Right renal cortex interstitium (tissue), 3 donors: ENCODE measurements around the gene PHYHD1. TPM values are rescaled to one million over a fixed set of nuclear protein-coding genes. Genes with fewer than 3 reads are reported as not detected.
"Not testable (repeated sequence)": the region's sequence is repeated elsewhere in the genome, so short reads cannot be mapped to it uniquely, and the experiment has no call there.

Experiments
- DNase-seq, 3 donors: peaks; one replicate each; pipeline ENCODE4 v3.0.0-alpha.2; 2013; ENCODE audit warnings: low read depth in 3 of 3, low spot score in 2 of 3
- polyA plus RNA-seq, 3 donors: library from polyadenylated mRNA; unstranded; fragments of 120-200 nt; gene quantifications; one replicate each; pipeline ENCODE4 v1.2.1, GENCODE V29; 2013; ENCODE audit not compliant: insufficient read length in 3 of 3

The PHYHD1 gene
- polyA plus RNA-seq, 3 donors = 52.5 to 57.0 (median 54.4) TPM

GRCh38 chr9:128919402-128920089, 1.2 kb upstream of the PHYHD1 start:
- DNase-seq = no peak

- peak; percentile 62 to 75 (median 71) for DNase-seq
These were observed 1.3 kb downstream of the PHYHD1 start for GRCh38 chr9:128921881-128922763.

GRCh38 chr9:128923493-128923883, 2.7 kb downstream of the PHYHD1 start:
- DNase-seq = no peak

- peak in 2 of 3 donors; percentile 32 to 60 for DNase-seq
These were observed 7.1 kb downstream of the PHYHD1 start for GRCh38 chr9:128927731-128928411.

GRCh38 chr9:128928624-128929023, 7.8 kb downstream of the PHYHD1 start:
- DNase-seq = no peak

- DNase-seq = no peak
These were observed 8.8 kb downstream of the PHYHD1 start for GRCh38 chr9:128929560-128929959.

- no peak for DNase-seq
These were observed 12.9 kb downstream of the PHYHD1 start for GRCh38 chr9:128933731-128934130.

GRCh38 chr9:128936171-128936865, 15.5 kb downstream of the PHYHD1 start:
- DNase-seq = no peak

GRCh38 chr9:128937310-128938165, 16.8 kb downstream of the PHYHD1 start:
- no peak for DNase-seq

GRCh38 chr9:128940271-128940921, 19.6 kb downstream of the PHYHD1 start:
- no peak for DNase-seq

GRCh38 chr9:128940946-128941755, 20.4 kb downstream of the PHYHD1 start:
- DNase-seq = no peak

- no peak for DNase-seq
These were observed 23.2 kb downstream of the PHYHD1 start for GRCh38 chr9:128943832-128944620.

GRCh38 chr9:128944966-128945365, 24.2 kb downstream of the PHYHD1 start:
- DNase-seq = not testable (repeated sequence)

- no peak for DNase-seq
These were observed 25.2 kb downstream of the PHYHD1 start for GRCh38 chr9:128945798-128946501.

GRCh38 chr9:128946571-128947276, 25.9 kb downstream of the PHYHD1 start:
- no peak for DNase-seq

- DNase-seq = peak in 1 of 3 donors; percentile 20
These were observed 26.4 kb downstream of the PHYHD1 start for GRCh38 chr9:128947277-128947526.
